IMR-90 (cell line): Measurements from ENCODE around the gene ZFYVE28. TPM values are rescaled to one million over a fixed set of nuclear protein-coding genes. Genes with fewer than 3 reads are reported as not detected.

Source experiments
- ATAC-seq: fragments of 200-7000 bp; cut with Tn5 transposase; 2 replicates; pipeline ENCODE4 v1.9.1; 2020; ENCODE audit warnings: low read depth, mild to moderate bottlenecking, moderate library complexity
- BruUV-seq: library from RNA; stranded (reverse); fragments of 400-500 nt; replicated peaks from 2 replicates; lab custom pipeline; 2021; lab: Mats Ljungman, UMichigan
- CTCF ChIA-PET: fragments of 300-600 bp; formaldehyde crosslinking; extraction: SDS; loops from one replicate; lab custom pipeline; 2021; ENCODE audit warnings: antibody characterized with exemption; lab: Yijun Ruan, JAX
- POLR2A ChIA-PET: fragments of 300-600 bp; sonication (Branson Sonifier 250); formaldehyde crosslinking; loops from one replicate; lab custom pipeline; 2022; ENCODE audit warnings: antibody characterized with exemption; ENCODE audit not compliant: unreplicated experiment; lab: Charles Lee
- DNase-seq: peaks from one replicate; pipeline ENCODE4 v3.0.0; 2013
- H2AFZ ChIP-seq: replicated peaks from 2 replicates; pipeline ENCODE3; 2013; ENCODE audit warnings: low read length, mild to moderate bottlenecking; ENCODE audit not compliant: poor library complexity
- H2AK5ac ChIP-seq: 2 replicates; pipeline ENCODE4 v1.6.1; 2013; ENCODE audit warnings: low read depth, low read length, inconsistent platforms
- H2AK9ac ChIP-seq: replicated peaks from 2 replicates; pipeline ENCODE3; 2013; ENCODE audit warnings: mild to moderate bottlenecking, low read depth, low read length, moderate library complexity; ENCODE audit not compliant: poor library complexity
- H2BK120ac ChIP-seq: 2 replicates; pipeline ENCODE4 v1.6.1; 2013; ENCODE audit warnings: low read depth, low read length, inconsistent platforms
- H2BK15ac ChIP-seq: 3 replicates; pipeline ENCODE4 v1.6.1; 2013; ENCODE audit warnings: low read depth, low read length, inconsistent platforms
- H2BK20ac ChIP-seq: 2 replicates; pipeline ENCODE4 v1.6.1; 2013; ENCODE audit warnings: low read depth, mild to moderate bottlenecking, inconsistent platforms, low read length, moderate library complexity
- H2BK5ac ChIP-seq: 2 replicates; pipeline ENCODE4 v1.6.1; 2013; ENCODE audit warnings: mild to moderate bottlenecking, low read depth, low read length, inconsistent platforms; ENCODE audit not compliant: poor library complexity, severe bottlenecking
- H3K14ac ChIP-seq: replicated peaks from 2 replicates; pipeline ENCODE4 v1.6.1; 2013; ENCODE audit warnings: low read depth, low read length, inconsistent platforms
- H3K18ac ChIP-seq: 2 replicates; pipeline ENCODE4 v1.6.1; 2013; ENCODE audit warnings: low read depth, low read length, control low read depth
- H3K23ac ChIP-seq: 2 replicates; pipeline ENCODE4 v1.6.1; 2013; ENCODE audit warnings: low read depth, low read length, inconsistent platforms
- H3K27ac ChIP-seq: 2 replicates; pipeline ENCODE4 v1.5.1; 2013; ENCODE audit warnings: mild to moderate bottlenecking, control low read depth, low read length; ENCODE audit not compliant: insufficient read depth
- H3K27me3 ChIP-seq: 2 replicates; pipeline ENCODE4 v1.6.1; 2013; ENCODE audit warnings: low read length; ENCODE audit not compliant: control insufficient read depth, insufficient read depth
- H3K36me3 ChIP-seq: 2 replicates; pipeline ENCODE4 v1.6.1; 2013; ENCODE audit warnings: low read length, mixed read lengths; ENCODE audit not compliant: control insufficient read depth, insufficient read depth
- H3K4ac ChIP-seq: 2 replicates; pipeline ENCODE4 v1.6.1; 2013; ENCODE audit warnings: low read depth, low read length, inconsistent platforms
- H3K4me1 ChIP-seq: 2 replicates; pipeline ENCODE4 v1.6.1; 2013; ENCODE audit warnings: low read length, mixed read lengths; ENCODE audit not compliant: control insufficient read depth, insufficient read depth
- H3K4me2 ChIP-seq: 2 replicates; pipeline ENCODE4 v1.6.1; 2013; ENCODE audit warnings: low read depth, mild to moderate bottlenecking, control low read depth, low read length, moderate library complexity
- H3K4me3 ChIP-seq: 2 replicates; pipeline ENCODE4 v1.5.1; 2013; ENCODE audit warnings: low read depth, mild to moderate bottlenecking, control low read depth, low read length, moderate library complexity; ENCODE audit not compliant: insufficient read depth
- H3K56ac ChIP-seq: 2 replicates; pipeline ENCODE4 v1.6.1; 2013; ENCODE audit warnings: low read length, inconsistent platforms; ENCODE audit not compliant: insufficient read depth; ENCODE audit errors: extremely low read depth
- H3K79me1 ChIP-seq, 2 experiments: 2 replicates each; pipeline ENCODE4 v1.6.1; 2013; ENCODE audit warnings: low read length in 2 of 2, inconsistent platforms in 1 of 2, low read depth in 1 of 2
- H3K9ac ChIP-seq: 2 replicates; pipeline ENCODE4 v1.6.1; 2013; ENCODE audit warnings: low read depth, low read length, control low read depth
- H3K9me1 ChIP-seq: 2 replicates; pipeline ENCODE4 v1.6.1; 2013; ENCODE audit warnings: low read length, inconsistent platforms; ENCODE audit not compliant: insufficient read depth
- H3K9me3 ChIP-seq: 2 replicates; pipeline ENCODE4 v1.6.1; 2013; ENCODE audit warnings: low read length; ENCODE audit not compliant: control insufficient read depth, insufficient read depth
- H4K20me1 ChIP-seq: 2 replicates; pipeline ENCODE4 v1.6.1; 2013; ENCODE audit warnings: low read length, inconsistent platforms; ENCODE audit not compliant: insufficient read depth
- H4K5ac ChIP-seq: 2 replicates; pipeline ENCODE4 v1.6.1; 2013; ENCODE audit warnings: mild to moderate bottlenecking, low read depth, low read length, control low read depth
- H4K8ac ChIP-seq, 2 experiments: 2 replicates each; pipeline ENCODE4 v1.6.1; 2013; ENCODE audit warnings: low read depth in 2 of 2, low read length in 2 of 2, control low read depth in 1 of 2, inconsistent platforms in 1 of 2
- H4K91ac ChIP-seq: 2 replicates; pipeline ENCODE4 v1.6.1; 2013; ENCODE audit warnings: low read depth, low read length, inconsistent platforms; ENCODE audit not compliant: insufficient read depth
- BHLHE40 ChIP-seq: fragments of 150-350 bp; IDR thresholded peaks from 2 replicates; pipeline ENCODE4 v1.6.1; 2016; ENCODE audit warnings: mild to moderate bottlenecking, low read depth, low read length
- CEBPB ChIP-seq: IDR thresholded peaks from 2 replicates; pipeline ENCODE4 v1.6.1; 2012; ENCODE audit warnings: low read depth, low read length, improper control_type of control experiment
- CHD1 ChIP-seq: IDR thresholded peaks from 2 replicates; pipeline ENCODE4 v1.6.1; 2012; ENCODE audit warnings: low read depth, low read length, improper control_type of control experiment
- MAFK ChIP-seq: IDR thresholded peaks from 2 replicates; pipeline ENCODE4 v1.6.1; 2012; ENCODE audit warnings: low read depth, low read length, improper control_type of control experiment
- MAZ ChIP-seq: IDR thresholded peaks from 2 replicates; pipeline ENCODE4 v1.6.1; 2012; ENCODE audit warnings: low read depth, mild to moderate bottlenecking, low read length, improper control_type of control experiment, moderate library complexity, borderline replicate concordance
- MXI1 ChIP-seq: IDR thresholded peaks from 2 replicates; pipeline ENCODE4 v1.6.1; 2012; ENCODE audit warnings: low read depth, mild to moderate bottlenecking, low read length, moderate library complexity, borderline replicate concordance
- NFE2L2 ChIP-seq: fragments of 150-350 bp; IDR thresholded peaks from 2 replicates; pipeline ENCODE4 v1.6.1; 2016; ENCODE audit warnings: low read depth, mild to moderate bottlenecking, low read length
- POLR2A ChIP-seq: IDR thresholded peaks from 2 replicates; pipeline ENCODE4 v1.6.1; 2012; ENCODE audit warnings: mild to moderate bottlenecking, low read depth, low read length
- RAD21 ChIP-seq: IDR thresholded peaks from 2 replicates; pipeline ENCODE4 v1.6.1; 2012; ENCODE audit warnings: low read length, improper control_type of control experiment
- RFX5 ChIP-seq: IDR thresholded peaks from 2 replicates; pipeline ENCODE4 v1.8.0; 2012; ENCODE audit warnings: low read depth, mild to moderate bottlenecking, low read length, moderate library complexity
- SMC3 ChIP-seq: fragments of 150-350 bp; IDR thresholded peaks from 2 replicates; pipeline ENCODE4 v1.6.1; 2016; ENCODE audit warnings: low read depth, mild to moderate bottlenecking, antibody characterized with exemption, low read length, moderate library complexity
- WGBS, 2 experiments: methylation state at CpG; one replicate each; pipeline versions ENCODE4 v1.1.5 to v1.1.7; 2013; ENCODE audit warnings: missing lambda C conversion rate in 2 of 2; ENCODE audit not compliant: insufficient read length in 1 of 2; ENCODE audit errors: extremely low coverage in 2 of 2; 5-methylcytosine and 5-hydroxymethylcytosine counted together
- dilution Hi-C: fragments of 300-500 bp; cut with HindIII; formaldehyde crosslinking; loops from one replicate; pipeline ENCODE4 v1.14.3; 2018; ENCODE audit warnings: low sequenced_read_pairs; ENCODE audit not compliant: unreplicated experiment
- in situ Hi-C: fragments of 300-500 bp; cut with MboI; formaldehyde crosslinking; loops from 3 replicates; pipeline ENCODE4 v1.14.3; 2019; ENCODE audit warnings: low sequenced_read_pairs, inconsistent platforms, mixed read lengths
- intact Hi-C: fragments of 100-400 bp; cut with micrococcal nuclease; formaldehyde crosslinking; loops from 2 replicates; pipeline ENCODE4 v1.10.0; 2022
- polyA plus RNA-seq, 3 experiments: library from polyadenylated mRNA; depleted of rRNA; stranded (reverse); fragments of >200 nt; gene quantifications; 2 replicates each; pipeline ENCODE4 v1.2.3, GENCODE V29; 2012; ENCODE audit warnings: low replicate concordance in 1 of 3
- total RNA-seq: library from RNA; depleted of rRNA; stranded (reverse); fragments of >200 nt; gene quantifications from 2 replicates; pipeline ENCODE4 v1.2.3, GENCODE V29; 2012

The ZFYVE28 gene
- total and polyA plus RNA-seq, 2 of the 4 experiments (the other 2 are of a cell fraction) = 0.36 to 1.2 TPM

- no peak overlapping the region for H3K14ac ChIP-seq
- H3K9me1 ChIP-seq = no peaks in the 10 kb centered on the region
- H3K23ac ChIP-seq = no peak overlapping the region
- H3K4ac ChIP-seq = no peak overlapping the region
- H3K18ac ChIP-seq = no peak overlapping the region
- peaks cover 34% of the 10 kb centered on the region for H3K27me3 ChIP-seq
- 0 out of 2 replicates have a peak, but pooled peaks cover 2% of the 10 kb centered on the region for H3K9me3 ChIP-seq
- no peaks in the 10 kb centered on the region for H3K79me1 ChIP-seq
- intact Hi-C loops (no loop called here), in situ Hi-C loops (no loop called here), dilution Hi-C loops (no loop called here)
- no peak overlapping the region for H3K56ac ChIP-seq
- ChIA-PET POLR2A (no interaction called here), CTCF (no interaction called here)
- no peak overlapping the region for H2AK5ac ChIP-seq
- H2BK20ac ChIP-seq = no peak overlapping the region
- H2BK15ac ChIP-seq = no peak overlapping the region
- no peaks in the 10 kb centered on the region for H3K36me3 ChIP-seq
- ATAC-seq (no peak), DNase-seq (no peak)
- BruUV-seq = no TSS peak
- H4K8ac ChIP-seq = no peak overlapping the region
- no peak overlapping the region for H3K27ac ChIP-seq
- WGBS, 2 experiments = 64% methylated on average over 2 of the region's 5 CpGs; no CpG with 5 or more reads in 1 of the 2 experiments
- no peaks in the 10 kb centered on the region for H3K4me1 ChIP-seq
- TF ChIP-seq CEBPB (no peak), POLR2A (no peak), BHLHE40 (no peak), RFX5 (no peak), MXI1 (no peak), MAFK (no peak), CHD1 (no peak), MAZ (no peak), SMC3 (no peak), RAD21 (no peak), NFE2L2 (no peak)
- no peak overlapping the region for H3K9ac ChIP-seq
- H4K91ac ChIP-seq = no peak overlapping the region
- H2BK5ac ChIP-seq = no peak overlapping the region
- no peak overlapping the region for H4K5ac ChIP-seq
- H2BK120ac ChIP-seq = no peak overlapping the region
- H4K20me1 ChIP-seq = no peaks in the 10 kb centered on the region
- H3K4me3 ChIP-seq = no peak overlapping the region
- no peak overlapping the region for H2AFZ ChIP-seq
- H2AK9ac ChIP-seq = no peak overlapping the region
- no peak overlapping the region for H3K4me2 ChIP-seq
Measured at GRCh38 chr4:2378401-2378800, 40.0 kb downstream of the ZFYVE28 start.
